ENCODE data around the gene EZH1.

DNA sequence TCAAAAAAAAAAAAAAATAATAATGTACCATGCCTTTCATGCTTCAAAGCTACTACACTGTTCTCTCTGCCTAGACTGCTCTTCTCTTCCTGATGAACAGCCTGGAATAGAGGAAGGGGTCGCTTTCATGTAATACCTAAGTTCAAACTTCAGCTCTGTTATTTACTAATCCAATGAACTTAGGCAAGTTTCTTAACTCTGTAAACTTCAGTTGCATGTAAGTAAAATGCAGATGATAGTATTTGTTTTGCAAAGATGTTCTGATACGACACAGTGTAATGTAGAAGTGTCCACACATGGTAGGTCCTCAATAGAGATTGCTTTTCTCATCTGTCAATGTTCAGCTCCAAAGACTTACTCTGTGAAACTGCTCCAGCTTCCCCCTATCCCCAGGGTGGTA lies 47.1 kb upstream of the EZH1 start:
- no peak for TF ChIP-seq EGR1 (IDR thresholded peaks at IDR 0.05)
- no peak for TF ChIP-seq FOXM1 (IDR thresholded peaks at IDR 0.05; ENCODE audit: borderline replicate concordance, low read depth)
- TF ChIP-seq YY1 (IDR thresholded peaks at IDR 0.05; ENCODE audit: low read depth), result no peak
- no peak for TF ChIP-seq MAX (IDR thresholded peaks at IDR 0.05)
- TF ChIP-seq RAD21 (IDR thresholded peaks at IDR 0.05; ENCODE audit: low read depth), result no peak
- no peak for TF ChIP-seq TAF1 (IDR thresholded peaks at IDR 0.05; ENCODE audit: low read depth)
- TF ChIP-seq EP300 (IDR thresholded peaks at IDR 0.05; ENCODE audit: borderline replicate concordance), result no peak
- TF ChIP-seq REST (IDR thresholded peaks at IDR 0.05; ENCODE audit: low read depth), result no peak
- no peak for TF ChIP-seq CREB1 (IDR thresholded peaks at IDR 0.05; ENCODE audit: low read depth)
- TF ChIP-seq TEAD4 (IDR thresholded peaks at IDR 0.05), result no peak
- no peak for TF ChIP-seq ZBTB7A (IDR thresholded peaks at IDR 0.05; ENCODE audit: low read depth)

All from Ishikawa (cell line).